Glutamatergic neuron (in vitro differentiated cells): ENCODE results near the gene DDX31. TPM values are rescaled to one million over a fixed set of nuclear protein-coding genes. Genes with fewer than 3 reads are reported as not detected.

Source experiments
- DNase-seq: peaks from one replicate; pipeline ENCODE4 v3.0.0; 2022
- H3K27ac Mint-ChIP-seq: one replicate; pipeline ENCODE4 v1.8.0; 2020; ENCODE audit warnings: mild to moderate bottlenecking, mixed read lengths, inconsistent platforms; ENCODE audit not compliant: unreplicated experiment
- H3K27me3 Mint-ChIP-seq: one replicate; pipeline ENCODE4 v1.8.0; 2020; ENCODE audit warnings: mild to moderate bottlenecking, moderate library complexity, mixed read lengths, inconsistent platforms; ENCODE audit not compliant: unreplicated experiment
- H3K36me3 Mint-ChIP-seq: one replicate; pipeline ENCODE4 v1.8.0; 2020; ENCODE audit warnings: mild to moderate bottlenecking, mixed read lengths, inconsistent platforms; ENCODE audit not compliant: unreplicated experiment
- H3K4me1 Mint-ChIP-seq: one replicate; pipeline ENCODE4 v1.8.0; 2020; ENCODE audit warnings: mild to moderate bottlenecking, low read depth, mixed read lengths, inconsistent platforms; ENCODE audit not compliant: unreplicated experiment
- H3K4me3 Mint-ChIP-seq: one replicate; pipeline ENCODE4 v1.8.0; 2020; ENCODE audit warnings: mild to moderate bottlenecking, mixed read lengths, inconsistent platforms; ENCODE audit not compliant: unreplicated experiment
- H3K9me3 Mint-ChIP-seq: one replicate; pipeline ENCODE4 v1.8.0; 2020; ENCODE audit warnings: mild to moderate bottlenecking, moderate library complexity, mixed read lengths, inconsistent platforms; ENCODE audit not compliant: unreplicated experiment
- CTCF ChIP-seq: fragments of 200-600 bp; sonication (generic); IDR thresholded peaks from one replicate; pipeline ENCODE4 v1.5.0; 2021; ENCODE audit not compliant: partially characterized antibody, unreplicated experiment
- total RNA-seq: library from RNA; stranded (reverse); fragmentation: NEBNext Ultra II Directional; extraction: Animal tissue kit (Norgen Biotek cat#: 25700); gene quantifications from one replicate; pipeline ENCODE4 v1.2.1, GENCODE V29; 2021; ENCODE audit not compliant: unreplicated experiment

DDX31 gene
- total RNA-seq, 1 donor from 2014 or later = 8.7 TPM

- Mint-ChIP-seq H3K4me3 (no peak overlapping the region), H3K36me3 (no peaks in the 10 kb centered on the region), H3K27ac (no peak overlapping the region), H3K4me1 (peaks cover 7% of the 10 kb centered on the region), H3K9me3 (peaks cover 5% of the 10 kb centered on the region), H3K27me3 (peaks cover 4% of the 10 kb centered on the region)
- DNase-seq = no peak
- no peak for TF ChIP-seq CTCF
These were observed 124.2 kb downstream of the DDX31 start for GRCh38 chr9:132545578-132545977.

GRCh38 chr9:132543960-132544359, 125.8 kb downstream of the DDX31 start:
- H3K9me3 Mint-ChIP-seq = peaks cover 5% of the 10 kb centered on the region
- no peaks in the 10 kb centered on the region for H3K36me3 Mint-ChIP-seq
- H3K27ac Mint-ChIP-seq = no peak overlapping the region
- no peak for TF ChIP-seq CTCF
- peaks cover 5% of the 10 kb centered on the region for H3K4me1 Mint-ChIP-seq
- no peak overlapping the region for H3K4me3 Mint-ChIP-seq
- peaks cover 1% of the 10 kb centered on the region for H3K27me3 Mint-ChIP-seq
- no peak for DNase-seq

GRCh38 chr9:132543251-132543650, 126.5 kb downstream of the DDX31 start:
- Mint-ChIP-seq H3K4me3 (no peak overlapping the region), H3K9me3 (peaks cover 5% of the 10 kb centered on the region), H3K27ac (no peak overlapping the region), H3K27me3 (peaks cover 1% of the 10 kb centered on the region), H3K4me1 (peaks cover 3% of the 10 kb centered on the region), H3K36me3 (no peaks in the 10 kb centered on the region)
- no peak for TF ChIP-seq CTCF
- no peak for DNase-seq

Other genes starting within 250 kb of the DDX31 start
- gene BARHL1, start 87.4 kb downstream of the DDX31 start, total RNA-seq = not detected
- gene GTF3C4, start 481 bp upstream of the DDX31 start, total RNA-seq = 19.6 TPM
- gene AK8, start 208.3 kb upstream of the DDX31 start, total RNA-seq = 0.44 TPM
- gene SPACA9, start 208.9 kb upstream of the DDX31 start, total RNA-seq = 5.0 TPM